GM19455 (cell line): ENCODE data around the gene ADRA2B.
A peak's percentile ranks its signal among the peaks of the same experiment; 100 is the strongest.

Source experiments
- ATAC-seq: cut with Tn5 transposase; IDR thresholded peaks from one replicate; pipeline ENCODE4 v1.9.1; 2021; ENCODE audit not compliant: unreplicated experiment

The ADRA2B gene

GRCh38 chr2:96119389-96119751 lies 3.0 kb upstream of the ADRA2B start:
- no peak for ATAC-seq

DNA sequence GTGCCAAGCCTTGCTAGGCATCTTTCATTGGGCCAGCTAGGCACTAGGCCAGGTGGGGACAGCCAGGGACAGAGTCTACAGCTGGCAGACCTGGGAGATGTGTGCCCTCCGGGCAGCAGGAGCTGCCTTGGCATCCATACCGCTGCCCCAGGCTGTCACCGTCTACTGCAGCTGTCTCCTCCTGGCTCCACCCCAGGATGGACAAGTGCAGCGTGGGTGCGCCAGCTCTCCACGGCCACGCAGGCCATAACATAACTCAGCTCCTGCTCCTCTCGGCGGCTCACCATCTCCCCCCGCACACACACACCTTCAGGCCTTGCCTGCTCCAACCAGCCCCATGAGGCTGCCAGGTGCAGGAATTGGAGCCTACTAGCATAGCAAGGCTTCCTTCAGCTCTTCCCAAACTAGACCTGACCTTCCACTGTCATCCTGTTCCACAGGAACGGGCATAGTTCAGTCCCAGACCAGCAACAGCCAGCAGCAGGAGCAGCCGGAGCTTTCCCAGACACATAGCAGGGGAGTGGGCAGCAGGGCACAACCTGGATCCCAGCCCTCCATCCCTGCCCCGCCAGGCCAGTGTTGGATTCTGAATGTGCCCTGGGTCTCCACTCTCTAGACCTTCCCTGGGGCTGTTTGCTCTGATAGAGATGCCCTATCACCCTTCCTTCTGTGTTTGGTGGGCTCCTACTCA lies 2.5 kb upstream of the ADRA2B start:
- ATAC-seq = no peak

DNA sequence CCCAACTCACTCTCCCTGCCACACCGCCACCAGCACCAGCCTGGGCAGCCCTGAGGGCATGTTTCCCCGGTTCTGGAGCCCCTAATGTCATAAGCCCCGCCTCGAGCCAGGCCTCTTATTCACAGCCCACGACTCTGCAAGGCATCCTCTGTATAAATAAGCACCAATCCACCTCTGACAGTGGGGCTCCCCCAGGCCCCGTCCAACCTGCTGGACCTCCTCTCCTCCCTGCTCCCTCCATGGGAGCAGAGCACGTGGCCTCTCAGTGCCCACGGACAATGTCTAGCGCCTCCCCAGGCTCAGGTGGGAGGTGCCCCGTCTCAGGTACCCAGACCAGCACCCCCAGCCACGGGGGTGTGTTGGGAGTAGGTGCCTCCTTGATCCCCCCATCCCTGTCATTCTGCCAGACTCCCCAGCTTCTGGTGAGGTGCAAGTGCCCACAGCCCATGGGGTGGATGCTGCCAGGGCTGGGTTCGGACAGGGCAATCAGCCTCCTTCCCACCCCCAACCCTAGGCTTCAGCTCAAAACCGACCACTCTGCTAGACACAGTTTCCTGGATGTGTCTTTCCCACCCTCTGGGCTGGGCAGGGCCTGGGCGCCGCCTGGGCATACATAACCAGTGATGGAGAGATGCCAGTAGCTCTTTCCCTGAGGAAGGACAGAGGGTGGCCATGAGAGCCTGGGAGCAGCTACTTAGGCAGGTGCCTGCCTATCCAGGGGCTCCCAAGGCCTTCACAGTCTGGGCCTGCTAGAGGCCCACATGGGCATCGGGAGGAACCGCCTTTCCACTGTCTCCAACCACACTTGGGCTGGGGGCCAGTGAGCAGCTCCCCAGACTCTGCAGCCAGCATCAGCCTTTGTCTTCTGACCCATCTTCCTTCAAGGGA lies 1.6 kb upstream of the ADRA2B start:
- ATAC-seq = no peak

DNA sequence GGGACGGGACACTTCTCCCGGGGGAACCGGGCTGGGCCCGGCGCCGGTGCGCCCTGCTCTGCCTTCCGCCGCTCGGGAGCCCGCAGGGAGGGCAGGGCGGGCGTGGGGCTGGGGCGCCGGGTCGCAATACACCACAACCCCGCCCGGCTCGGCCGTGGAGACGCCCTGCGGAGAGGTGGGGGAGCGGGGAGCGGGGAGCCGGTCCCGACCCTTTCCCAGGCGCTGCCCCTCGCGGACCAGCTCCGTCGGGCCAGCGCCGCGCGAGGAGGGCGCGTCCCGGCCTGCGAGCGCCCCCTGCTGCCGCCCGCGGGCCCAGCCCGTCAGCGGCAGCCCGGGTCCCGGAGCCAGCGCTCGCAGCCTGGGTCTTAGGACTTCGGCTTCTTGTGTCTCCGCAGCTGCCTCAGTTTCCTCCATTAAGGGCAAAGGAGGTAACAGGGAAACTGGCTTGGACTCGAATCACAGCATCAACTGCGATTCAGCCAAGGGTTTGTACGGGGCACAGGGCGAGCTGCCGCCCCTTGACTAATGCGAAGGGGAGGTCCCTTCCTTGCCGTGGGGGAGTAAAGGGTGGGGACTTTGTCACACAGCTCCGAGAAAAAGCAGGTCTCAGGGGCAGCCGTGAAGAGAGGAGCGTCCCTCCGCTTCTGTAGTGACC lies 635 bp upstream of the ADRA2B start:
- ATAC-seq = peak; percentile 69

- no peak for ATAC-seq
Measured at GRCh38 chr2:96115631-96116423, 544 bp downstream of the ADRA2B start.

DNA sequence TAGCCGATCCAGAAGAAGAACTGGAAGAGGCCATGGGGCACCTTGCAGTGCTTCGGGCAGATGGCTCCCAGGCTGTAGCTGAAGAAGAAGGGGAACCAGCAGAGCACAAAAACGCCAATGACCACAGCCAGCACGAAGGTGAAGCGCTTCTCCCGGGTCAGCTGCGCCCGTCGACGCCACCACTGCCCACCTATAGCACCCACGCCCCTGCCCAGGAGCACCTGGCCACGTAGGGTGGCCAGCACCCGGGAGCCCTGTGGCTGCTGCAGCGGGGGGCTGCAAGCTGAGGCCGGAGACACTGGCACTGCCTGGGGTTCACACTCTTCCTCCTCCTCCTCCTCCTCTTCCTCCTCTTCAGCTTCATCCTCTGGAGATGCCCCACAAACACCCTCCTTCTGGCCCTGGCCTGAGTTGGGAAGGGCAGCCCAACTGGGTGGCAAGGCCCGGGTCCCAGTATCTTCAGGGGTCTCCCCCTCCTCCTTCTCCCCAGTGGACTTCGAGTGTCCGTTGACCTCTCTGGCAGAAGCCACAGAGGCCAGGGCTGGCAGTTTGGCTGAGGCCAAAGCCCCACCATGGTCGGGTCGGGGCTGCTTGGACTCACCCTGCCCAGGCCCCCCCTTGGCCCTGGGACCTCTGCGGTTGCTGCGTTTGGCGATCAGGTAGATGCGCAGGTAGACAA lies 1.3 kb downstream of the ADRA2B start:
- no peak for ATAC-seq

GRCh38 chr2:96114546-96114902 lies 1.8 kb downstream of the ADRA2B start:
- ATAC-seq = no peak

DNA sequence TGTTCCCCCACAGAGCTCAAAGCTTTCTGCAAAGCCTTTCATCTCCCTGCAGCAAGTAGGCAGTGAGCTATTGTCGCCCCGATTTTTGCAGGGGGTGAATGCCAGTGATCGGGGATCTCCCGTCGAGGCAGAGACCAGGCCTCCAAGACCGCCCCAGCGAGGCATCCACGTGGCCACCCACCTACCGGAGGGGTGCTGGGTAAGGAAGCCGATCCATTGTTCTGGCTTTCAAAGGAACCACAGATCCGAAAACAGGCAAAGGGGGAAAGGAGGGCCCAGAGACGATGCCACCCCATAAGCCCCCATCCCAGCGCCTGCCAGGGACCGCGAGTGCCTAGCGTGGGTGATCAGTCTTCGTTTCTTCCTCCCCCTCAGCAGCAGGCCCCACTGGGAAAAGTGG lies 2.4 kb downstream of the ADRA2B start:
- ATAC-seq = no peak

DNA sequence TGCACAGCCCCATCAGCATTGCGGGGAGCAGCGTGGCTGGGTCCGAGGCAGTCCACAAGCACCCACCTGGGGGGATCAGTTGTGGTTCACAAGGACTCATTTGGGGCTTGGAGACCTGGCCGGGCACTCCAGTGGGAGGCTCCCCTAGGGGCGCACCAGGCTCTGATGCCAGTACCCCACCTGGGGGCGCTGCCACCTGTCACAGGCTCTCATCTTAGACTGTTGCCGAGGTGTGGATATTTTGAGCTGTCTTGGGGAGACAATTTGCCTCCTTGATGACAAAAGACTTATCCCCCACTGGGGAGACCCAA lies 3.0 kb downstream of the ADRA2B start:
- ATAC-seq = no peak

- no peak for ATAC-seq
Measured at GRCh38 chr2:96112501-96113366, 3.6 kb downstream of the ADRA2B start.

- no peak for ATAC-seq
Measured at GRCh38 chr2:96111823-96112500, 4.4 kb downstream of the ADRA2B start.

DNA sequence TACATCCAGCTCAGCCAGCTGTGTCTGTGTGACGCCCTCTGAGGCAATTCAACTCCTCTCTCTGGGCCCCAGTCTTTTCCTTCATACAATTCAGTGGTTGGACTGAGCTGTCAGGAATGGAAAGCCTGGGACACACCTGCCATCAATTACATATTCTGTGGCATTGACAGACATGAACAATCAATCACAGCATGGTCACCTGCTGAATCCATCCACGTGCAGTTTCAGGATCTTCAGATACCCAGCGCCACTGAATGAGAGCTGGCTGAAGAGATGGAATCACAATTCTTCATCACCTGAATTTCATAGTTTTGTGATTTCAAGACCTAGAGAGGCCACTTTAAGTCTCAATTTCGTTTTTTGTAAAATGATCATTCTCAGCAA lies 5.1 kb downstream of the ADRA2B start:
- no peak for ATAC-seq

DNA sequence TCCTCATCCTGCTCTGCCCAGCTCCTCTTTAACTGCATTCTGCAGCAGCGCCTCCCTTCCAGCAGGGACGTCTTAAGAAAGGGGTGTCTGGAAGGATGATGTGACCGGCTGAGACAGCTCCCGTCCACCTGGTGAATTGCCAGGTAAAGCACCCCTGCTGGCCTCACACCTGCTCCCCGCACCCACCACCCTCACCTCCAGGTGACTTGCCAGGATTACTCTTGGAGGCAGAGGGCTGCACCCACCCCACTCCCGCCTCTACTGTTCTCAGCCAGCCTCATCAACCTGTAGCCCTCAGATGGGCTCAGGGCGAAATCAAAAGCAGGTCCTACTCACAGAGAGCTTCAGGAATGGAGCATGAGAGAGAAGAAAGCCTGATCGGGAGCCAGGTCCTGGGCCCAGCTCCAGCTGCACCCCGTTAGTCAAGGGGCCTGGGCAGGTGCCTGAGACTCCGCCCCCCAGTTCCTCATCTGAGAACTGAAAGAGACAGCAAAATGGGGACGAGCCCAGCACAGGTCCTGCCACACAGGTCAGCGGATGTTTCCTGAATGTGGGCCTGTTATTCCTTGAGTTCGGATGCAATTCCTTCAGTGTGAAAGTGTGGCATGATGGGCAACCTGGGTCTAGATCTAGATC lies 5.6 kb downstream of the ADRA2B start:
- ATAC-seq = no peak

DNA sequence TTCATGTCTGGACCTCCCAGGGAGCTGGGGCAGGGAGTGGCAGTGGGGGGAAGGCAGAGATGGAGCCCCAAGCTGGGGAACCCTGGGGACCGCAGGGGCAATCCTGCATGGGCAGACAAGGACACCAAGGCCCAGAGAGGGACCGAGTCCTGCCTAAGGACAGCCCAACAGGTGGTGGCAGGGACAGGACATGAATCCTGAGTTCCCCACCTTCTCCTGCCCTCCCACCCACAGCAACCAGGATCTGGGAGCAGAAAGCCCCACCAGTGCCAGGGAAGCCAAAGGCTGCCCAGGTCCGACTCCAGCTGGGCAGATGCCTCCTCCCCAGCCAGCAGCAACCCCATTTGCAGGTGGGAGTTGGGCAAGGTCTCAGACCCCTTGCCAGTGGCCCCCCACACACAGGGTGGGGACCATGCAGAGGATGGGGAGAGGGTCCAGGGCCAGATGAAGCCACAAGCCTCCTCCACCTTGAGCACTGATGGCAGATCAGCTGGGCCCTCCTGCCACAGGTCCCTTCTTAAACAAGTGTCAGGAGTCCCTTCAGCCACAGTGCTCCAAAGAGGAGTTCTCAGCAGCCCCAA lies 6.3 kb downstream of the ADRA2B start:
- no peak for ATAC-seq

- no peak for ATAC-seq
Measured at GRCh38 chr2:96109361-96109680, 7.0 kb downstream of the ADRA2B start.

- ATAC-seq = no peak
Measured at GRCh38 chr2:96108541-96109360, 7.6 kb downstream of the ADRA2B start.

DNA sequence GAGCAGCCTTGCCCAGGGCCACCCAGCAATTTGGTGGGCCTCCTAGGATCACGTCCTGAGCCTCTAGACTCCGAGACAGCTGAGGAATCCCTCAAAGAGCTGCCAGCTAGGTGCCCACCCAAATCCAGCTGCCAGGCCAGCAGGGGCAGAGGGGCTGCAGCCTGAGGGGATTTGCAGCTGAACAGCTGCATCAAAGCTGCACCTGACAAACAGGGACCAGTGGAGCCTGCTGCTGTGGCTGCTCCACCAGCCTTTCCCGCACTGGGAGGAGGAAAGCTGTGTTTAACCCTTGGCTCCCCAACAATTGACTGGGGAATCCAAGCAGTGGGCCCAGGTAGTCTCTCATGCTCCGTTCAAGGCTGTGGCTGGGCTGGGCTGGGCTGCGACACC lies 8.2 kb downstream of the ADRA2B start:
- no peak for ATAC-seq

GRCh38 chr2:96107708-96108065 lies 8.7 kb downstream of the ADRA2B start:
- no peak for ATAC-seq
